ENCODE data around the gene MBD5. TPM values are rescaled to one million over a fixed set of nuclear protein-coding genes. Genes with fewer than 3 reads are reported as not detected.

MBD5 gene
- total RNA-seq, 1 donor from 2014 or later = 59.3 TPM

GRCh38 chr2:148124271-148124670 is 103.4 kb downstream of the MBD5 start:
- no peaks in the 10 kb centered on the region for H3K36me3 Mint-ChIP-seq (ENCODE audit: low read depth, unreplicated experiment)
- H3K4me3 Mint-ChIP-seq (ENCODE audit: unreplicated experiment) = no peak overlapping the region
- no peak overlapping the region for H3K27ac Mint-ChIP-seq (ENCODE audit: unreplicated experiment)
- H3K27me3 Mint-ChIP-seq (ENCODE audit: unreplicated experiment) = no peaks in the 10 kb centered on the region
- DNase-seq (ENCODE audit: low spot score) = no peak
- no peaks in the 10 kb centered on the region for H3K4me1 Mint-ChIP-seq (ENCODE audit: unreplicated experiment)
- TF ChIP-seq CTCF (IDR thresholded peaks at IDR 0.05; ENCODE audit: unreplicated experiment) = no peak
- no peaks in the 10 kb centered on the region for H3K9me3 Mint-ChIP-seq (ENCODE audit: unreplicated experiment)

GRCh38 chr2:148130581-148130980 is 109.7 kb downstream of the MBD5 start:
- Mint-ChIP-seq H3K27me3 (ENCODE audit: unreplicated experiment) (no peaks in the 10 kb centered on the region), H3K36me3 (ENCODE audit: low read depth, unreplicated experiment) (no peaks in the 10 kb centered on the region), H3K27ac (ENCODE audit: unreplicated experiment) (no peak overlapping the region), H3K4me3 (ENCODE audit: unreplicated experiment) (no peak overlapping the region), H3K9me3 (ENCODE audit: unreplicated experiment) (no peaks in the 10 kb centered on the region), H3K4me1 (ENCODE audit: unreplicated experiment) (peaks cover 5% of the 10 kb centered on the region)
- no peak for TF ChIP-seq CTCF (IDR thresholded peaks at IDR 0.05; ENCODE audit: unreplicated experiment)
- DNase-seq (ENCODE audit: low spot score) = no peak

GRCh38 chr2:148132412-148132811 is 111.5 kb downstream of the MBD5 start:
- TF ChIP-seq CTCF (IDR thresholded peaks at IDR 0.05; ENCODE audit: unreplicated experiment) = no peak
- Mint-ChIP-seq H3K4me3 (ENCODE audit: unreplicated experiment) (no peak overlapping the region), H3K36me3 (ENCODE audit: low read depth, unreplicated experiment) (no peaks in the 10 kb centered on the region), H3K27me3 (ENCODE audit: unreplicated experiment) (peaks cover 2% of the 10 kb centered on the region), H3K27ac (ENCODE audit: unreplicated experiment) (no peak overlapping the region), H3K4me1 (ENCODE audit: unreplicated experiment) (peaks cover 12% of the 10 kb centered on the region), H3K9me3 (ENCODE audit: unreplicated experiment) (no peaks in the 10 kb centered on the region)
- no peak for DNase-seq (ENCODE audit: low spot score)

- no peak overlapping the region for H3K27ac Mint-ChIP-seq (ENCODE audit: unreplicated experiment)
- DNase-seq (ENCODE audit: low spot score) = no peak
Observed at GRCh38 chr2:148135705-148136104, 114.8 kb downstream of the MBD5 start.

GRCh38 chr2:148136441-148136840 is 115.5 kb downstream of the MBD5 start:
- H3K4me3 Mint-ChIP-seq (ENCODE audit: unreplicated experiment) = no peak overlapping the region
- no peaks in the 10 kb centered on the region for H3K9me3 Mint-ChIP-seq (ENCODE audit: unreplicated experiment)
- H3K36me3 Mint-ChIP-seq (ENCODE audit: low read depth, unreplicated experiment) = no peaks in the 10 kb centered on the region
- no peak overlapping the region for H3K27ac Mint-ChIP-seq (ENCODE audit: unreplicated experiment)
- H3K27me3 Mint-ChIP-seq (ENCODE audit: unreplicated experiment) = peaks cover 2% of the 10 kb centered on the region
- H3K4me1 Mint-ChIP-seq (ENCODE audit: unreplicated experiment) = peaks cover 26% of the 10 kb centered on the region
- DNase-seq (ENCODE audit: low spot score) = no peak
- TF ChIP-seq CTCF (IDR thresholded peaks at IDR 0.05; ENCODE audit: unreplicated experiment) = no peak

More at GRCh38 chr2:148135705-148136104, 114.8 kb downstream of the MBD5 start:
- peaks cover 2% of the 10 kb centered on the region for H3K27me3 Mint-ChIP-seq (ENCODE audit: unreplicated experiment)
- TF ChIP-seq CTCF (IDR thresholded peaks at IDR 0.05; ENCODE audit: unreplicated experiment) = no peak
- peaks cover 26% of the 10 kb centered on the region for H3K4me1 Mint-ChIP-seq (ENCODE audit: unreplicated experiment)
- H3K4me3 Mint-ChIP-seq (ENCODE audit: unreplicated experiment) = no peak overlapping the region
- no peaks in the 10 kb centered on the region for H3K36me3 Mint-ChIP-seq (ENCODE audit: low read depth, unreplicated experiment)
- no peaks in the 10 kb centered on the region for H3K9me3 Mint-ChIP-seq (ENCODE audit: unreplicated experiment)
